ENCODE results near the gene GPR151.
"Not testable (repeated sequence)": the region's sequence is repeated elsewhere in the genome, so short reads cannot be mapped to it uniquely, and the experiment has no call there.

The GPR151 gene

DNA sequence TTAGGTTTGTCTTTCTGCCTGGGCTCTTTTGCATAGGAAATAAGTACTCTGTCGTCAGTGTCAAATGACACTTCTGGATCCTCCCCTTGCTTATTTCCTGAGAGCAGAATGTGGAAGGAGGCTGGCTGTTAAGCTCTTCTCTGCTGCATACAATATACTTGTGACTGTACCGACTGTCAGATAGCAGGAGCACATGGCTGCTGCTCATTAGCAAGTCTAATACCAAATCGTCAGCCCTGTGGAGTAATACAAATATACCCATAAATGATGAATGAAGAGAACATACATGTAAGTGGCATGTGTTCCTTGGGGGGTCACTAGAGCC is at the start of gene GPR151:
Gene GPR151 (minus strand): TSS at position 40 of the 325 bp plus-strand sequence. CDS start 77 bp downstream, outside the sequence.
- DNase-seq (ENCODE audit: low read depth in 3 of 3, low spot score in 1 of 3): no peak

DNA sequence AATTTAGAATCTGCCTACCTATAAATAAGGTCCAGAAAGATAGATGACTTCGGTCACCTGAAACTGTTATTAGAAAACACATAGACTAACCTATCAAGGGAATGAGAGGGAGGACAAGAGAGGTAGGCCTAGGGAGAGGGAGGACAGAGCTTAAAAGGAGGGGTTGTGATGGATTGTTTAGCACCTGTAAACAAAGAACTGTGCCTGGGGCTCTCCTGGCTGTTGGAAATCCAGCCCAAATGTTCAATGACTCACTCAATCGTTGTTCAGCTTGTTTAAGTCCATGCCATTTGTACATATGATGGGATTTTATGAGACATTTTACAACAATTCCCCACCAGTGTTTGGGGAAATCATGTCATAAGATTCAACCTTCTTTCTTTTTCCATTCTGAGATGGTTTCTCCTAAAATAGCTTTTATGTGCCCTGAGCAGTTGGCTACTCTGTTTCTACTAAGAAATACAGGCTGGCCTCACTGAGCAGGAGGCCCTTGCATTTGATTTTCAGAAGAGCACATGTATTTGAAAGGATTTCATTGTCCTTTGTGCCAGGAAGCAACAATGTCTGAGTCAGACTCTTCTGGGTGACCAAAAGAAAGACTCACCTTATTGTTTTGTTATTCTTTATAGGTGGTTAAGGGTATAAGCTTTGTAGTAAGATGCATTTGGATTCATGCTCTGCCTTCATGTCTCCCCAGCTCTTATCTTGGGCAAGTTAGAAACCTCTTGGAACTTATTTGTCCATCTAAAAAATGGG is 48.2 kb upstream of the GPR151 start:
- DNase-seq (ENCODE audit: low read depth in 3 of 3, low spot score in 1 of 3): no peak

DNA sequence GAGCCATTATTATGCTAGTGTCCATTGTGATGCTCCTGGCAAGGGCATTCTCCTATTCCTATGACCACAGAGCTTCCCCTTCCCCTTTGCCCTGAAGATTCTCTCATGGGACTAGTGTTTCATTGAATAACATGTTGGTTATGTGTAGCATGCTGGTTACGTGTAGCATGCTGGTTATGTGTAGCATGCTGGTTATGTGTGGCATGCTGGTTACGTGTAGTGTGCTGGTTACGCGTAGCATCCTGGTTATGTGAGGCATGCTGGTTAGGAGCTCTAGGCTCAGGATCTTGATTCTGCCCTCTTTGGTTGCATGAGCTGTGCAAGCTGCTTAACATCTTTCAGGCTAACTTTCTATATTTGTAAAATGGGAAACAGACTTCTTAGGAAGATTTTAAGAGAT is 46.5 kb upstream of the GPR151 start:
- DNase-seq (ENCODE audit: low read depth in 3 of 3, low spot score in 1 of 3): no peak

DNA sequence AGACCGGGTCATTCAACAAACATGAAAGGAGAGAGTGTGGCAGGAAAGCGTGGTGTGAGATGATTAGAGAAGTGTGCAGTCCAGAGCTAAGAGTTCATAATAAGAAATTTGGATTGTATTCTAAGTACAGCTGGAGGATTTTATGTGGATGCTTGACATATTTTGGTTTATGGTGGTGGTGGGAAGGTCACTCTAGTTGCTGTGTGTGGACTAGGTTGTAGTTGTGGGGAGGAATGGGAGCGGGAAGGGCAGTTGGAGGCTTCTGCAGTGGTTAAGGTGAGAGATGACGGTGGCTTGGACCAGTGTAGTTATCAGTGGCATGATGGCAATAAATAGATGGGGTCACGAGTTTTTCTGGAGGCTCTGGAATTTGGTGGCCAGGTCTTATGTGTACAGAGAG is 45.7 kb upstream of the GPR151 start:
- DNase-seq (ENCODE audit: low read depth in 3 of 3, low spot score in 1 of 3): no peak

DNA sequence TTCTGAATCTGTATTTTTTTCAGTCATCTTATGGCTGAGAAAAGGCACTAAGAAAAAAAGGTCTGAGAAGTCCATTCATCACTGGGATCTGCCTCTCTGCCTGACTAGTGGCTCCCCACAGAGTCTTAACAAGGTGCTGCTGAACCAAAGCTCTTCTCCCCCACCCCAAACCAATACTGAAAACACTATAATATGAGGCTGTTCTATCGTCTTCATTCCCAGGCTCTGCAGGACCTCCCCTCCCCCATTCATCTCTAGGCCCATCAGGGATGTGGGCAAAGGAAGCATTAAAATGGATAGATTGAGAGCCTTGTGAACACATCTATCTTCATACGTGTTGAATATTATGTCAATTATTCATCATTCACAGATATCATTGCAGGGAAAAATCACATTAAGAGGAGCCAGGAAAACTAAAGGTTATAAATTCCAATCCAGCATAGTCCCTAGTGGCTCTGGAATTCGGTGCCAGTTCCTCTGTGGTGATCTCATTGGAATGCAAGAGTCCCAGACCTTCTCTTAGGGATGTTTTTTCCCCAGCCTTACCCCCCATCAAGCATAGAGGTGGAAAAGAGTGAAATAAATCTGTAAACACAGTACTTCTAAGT is 44.3 kb upstream of the GPR151 start:
- DNase-seq (ENCODE audit: low read depth in 3 of 3, low spot score in 1 of 3): no peak

DNA sequence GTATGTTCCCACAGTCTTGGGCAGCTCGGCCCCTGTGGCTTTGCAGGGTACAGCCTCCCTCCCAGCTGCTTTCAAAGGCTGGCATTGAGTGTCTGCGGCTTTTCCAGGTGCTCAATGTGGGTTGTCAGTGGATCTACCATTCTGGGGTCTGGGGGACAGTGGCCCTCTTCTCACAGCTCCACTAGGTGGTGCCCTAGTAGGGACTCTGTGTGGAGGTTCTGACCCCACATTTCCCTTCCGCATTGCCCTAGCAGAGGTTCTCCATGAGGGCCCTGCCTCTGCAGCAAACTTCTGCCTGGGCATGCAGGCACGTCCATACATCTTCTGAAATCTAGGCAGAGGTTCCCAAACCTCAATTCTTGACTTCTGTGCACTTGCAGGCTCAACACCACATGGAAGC is 40.9 kb upstream of the GPR151 start:
- not testable (repeated sequence) for DNase-seq (ENCODE audit: low read depth in 3 of 3, low spot score in 1 of 3)

DNA sequence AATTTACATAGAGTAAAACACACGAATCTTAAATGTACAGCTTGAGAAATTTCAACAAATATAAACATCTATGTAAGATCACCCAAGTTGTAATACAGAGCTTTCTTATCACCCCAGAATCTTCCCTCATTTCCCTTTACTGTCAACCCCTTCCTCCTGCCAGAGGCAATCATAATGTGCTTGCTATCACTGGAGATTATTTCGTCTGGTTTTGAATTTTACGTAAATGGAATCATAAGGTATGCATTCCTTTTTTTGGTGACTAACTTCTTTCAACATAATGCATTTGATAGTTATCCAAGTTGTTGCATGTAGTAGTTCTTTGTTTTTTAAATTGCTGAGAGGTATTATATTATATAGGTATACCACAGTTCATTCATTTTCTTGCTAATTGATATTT is 37.5 kb upstream of the GPR151 start:
- no peak for DNase-seq (ENCODE audit: low read depth in 3 of 3, low spot score in 1 of 3)

DNA sequence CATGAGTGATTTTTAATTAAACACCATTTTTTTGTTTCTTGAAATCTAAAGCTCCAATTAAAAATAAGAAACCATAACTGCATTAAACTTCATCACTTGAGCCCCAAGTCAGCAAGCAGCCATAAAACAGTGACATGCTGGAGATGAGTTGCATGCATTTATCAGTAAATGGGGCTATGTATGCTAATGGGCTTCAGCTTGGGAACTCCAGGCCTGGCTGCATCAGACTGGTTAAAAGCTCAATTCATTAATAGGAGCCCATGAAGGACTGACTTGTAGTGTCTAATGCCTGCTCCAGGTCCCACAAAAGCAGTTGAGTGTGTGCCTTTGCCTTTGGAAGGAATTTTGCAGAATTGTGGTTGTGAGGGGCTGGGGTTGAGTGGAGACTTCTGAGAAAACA is 33.6 kb upstream of the GPR151 start:
- DNase-seq (ENCODE audit: low read depth in 3 of 3, low spot score in 1 of 3): no peak

DNA sequence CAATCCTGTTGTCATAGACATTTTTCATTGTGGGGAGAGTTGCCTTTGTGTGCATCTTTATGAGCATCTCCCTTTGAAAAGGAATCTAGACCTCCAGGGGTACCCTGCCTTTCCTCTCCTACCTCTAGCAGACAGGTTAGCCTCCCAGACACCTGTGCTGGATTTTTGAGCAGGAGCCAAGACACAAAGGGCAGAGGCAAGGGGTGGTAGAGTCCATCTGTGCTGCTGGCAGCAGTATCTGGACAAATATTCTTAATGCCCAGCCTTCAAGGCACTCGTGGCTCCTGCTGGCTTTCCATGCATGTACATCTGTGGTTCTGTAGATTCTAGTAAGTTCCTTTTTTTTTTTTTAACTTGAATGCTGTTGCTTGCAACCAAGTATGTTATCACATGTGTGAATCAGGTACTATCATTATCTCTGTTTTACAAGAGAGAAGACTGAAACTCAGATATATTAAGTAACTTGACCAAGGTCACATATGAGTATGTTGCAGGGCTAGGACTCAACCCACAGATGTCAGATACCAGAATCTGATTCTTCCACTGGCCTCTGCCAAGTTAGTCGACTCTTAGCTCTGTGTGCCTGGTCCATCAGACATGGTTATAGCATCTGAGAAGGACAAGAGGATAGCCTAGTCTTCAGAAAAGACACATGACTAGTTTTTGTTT is 32.9 kb upstream of the GPR151 start:
- DNase-seq (ENCODE audit: low read depth in 3 of 3, low spot score in 1 of 3): no peak

DNA sequence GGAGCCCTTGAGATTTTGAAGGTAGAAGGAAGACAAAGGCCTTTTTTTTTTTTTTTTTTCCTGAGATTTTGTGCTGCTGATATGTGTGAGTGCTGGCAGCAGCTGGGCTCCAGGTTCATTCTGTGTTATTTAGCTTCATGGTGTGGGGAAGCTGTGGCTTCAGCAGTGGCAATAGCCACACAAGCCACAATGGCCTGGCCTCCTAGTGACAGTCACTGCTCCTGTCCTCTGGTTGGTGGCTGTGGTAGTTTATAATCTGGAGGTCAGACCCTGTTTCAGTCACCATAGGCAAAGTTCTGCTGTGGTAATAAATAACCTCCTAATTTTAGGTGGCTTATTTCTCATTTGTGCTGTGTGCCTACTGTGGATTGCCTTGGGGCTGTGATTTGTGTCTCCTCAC is 28.2 kb upstream of the GPR151 start:
- no peak for DNase-seq (ENCODE audit: low read depth in 3 of 3, low spot score in 1 of 3)

DNA sequence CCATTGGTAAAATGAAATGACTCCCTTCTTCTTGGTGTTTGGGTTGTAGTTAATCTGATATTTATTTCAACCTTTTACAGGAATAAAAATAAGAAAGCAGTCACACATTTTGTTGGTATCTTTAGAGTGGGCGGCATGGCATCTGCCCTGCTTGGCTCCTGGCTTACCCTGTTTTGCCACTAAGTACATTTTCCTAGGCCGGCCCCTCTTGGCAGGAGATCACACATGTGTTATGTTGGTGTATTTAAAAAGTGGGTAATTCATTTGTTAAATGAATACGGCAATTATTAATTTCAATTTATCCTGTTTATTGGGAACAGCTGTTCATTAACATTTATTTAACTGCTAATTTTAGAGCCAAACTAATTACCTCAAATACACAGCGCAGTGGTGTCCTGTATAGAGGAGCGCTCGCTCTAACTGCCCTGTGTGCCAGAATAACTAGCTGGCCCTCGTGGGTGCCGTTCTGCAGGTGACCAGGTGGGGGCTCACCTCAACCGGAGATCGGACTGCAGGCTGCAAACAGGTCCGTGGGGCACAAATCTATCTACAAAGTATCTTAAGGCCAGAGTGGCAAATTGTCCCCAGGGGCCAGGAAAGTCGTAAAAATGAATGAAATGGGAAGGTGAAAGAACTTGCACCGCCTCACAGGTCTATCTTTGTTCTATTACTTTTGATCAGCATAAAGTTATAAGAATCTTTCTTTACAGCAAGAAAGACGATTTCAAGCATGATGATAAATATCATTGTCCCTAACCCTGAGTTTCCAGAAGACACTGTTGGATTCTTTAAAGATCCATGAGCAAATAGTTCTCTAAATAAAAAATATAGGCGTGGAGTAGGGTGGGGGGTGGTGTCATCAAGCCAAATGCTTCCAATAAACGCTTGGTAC is 26.2 kb upstream of the GPR151 start:
- peak; percentile 12 to 51 (median 42) for DNase-seq (ENCODE audit: low read depth in 3 of 3, low spot score in 1 of 3)

DNA sequence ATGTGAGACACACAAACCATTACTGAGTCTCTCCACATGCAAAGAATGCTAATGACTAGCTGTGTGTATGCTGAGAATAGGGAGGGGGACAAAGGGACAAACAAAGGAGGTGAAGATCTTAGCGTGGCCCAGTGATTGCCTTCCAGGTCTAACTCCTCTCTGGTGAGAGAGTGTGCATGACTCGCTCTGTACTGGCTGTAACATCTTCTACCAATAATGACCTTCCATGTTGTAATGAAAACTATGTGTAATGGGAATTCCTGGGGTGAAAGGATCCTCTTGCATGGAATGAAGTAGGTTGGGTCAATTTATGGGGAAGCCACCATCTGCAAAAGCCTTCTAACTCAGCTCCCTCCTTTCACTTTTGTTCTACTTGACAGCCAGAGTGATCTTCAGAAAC is 24.4 kb upstream of the GPR151 start:
- DNase-seq (ENCODE audit: low read depth in 3 of 3, low spot score in 1 of 3): no peak

DNA sequence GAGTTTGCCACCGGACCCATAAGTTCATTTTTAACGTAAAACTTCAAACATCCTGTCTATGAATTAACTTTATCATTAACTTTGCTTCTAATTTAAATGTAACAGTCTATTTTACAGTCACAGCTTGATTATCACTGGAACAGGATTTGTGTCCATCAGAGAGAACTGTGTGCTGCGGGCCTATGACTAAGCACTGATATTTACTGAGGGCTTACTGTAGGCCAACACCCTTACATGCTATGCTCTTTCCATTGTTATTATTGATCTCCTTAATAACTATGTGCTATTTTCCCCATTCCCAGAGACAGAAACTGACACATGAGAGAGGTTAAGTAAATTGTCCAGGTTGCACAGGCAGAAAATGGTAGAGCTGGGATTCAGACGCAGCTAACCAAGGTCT is 24.0 kb upstream of the GPR151 start:
- DNase-seq (ENCODE audit: low read depth in 3 of 3, low spot score in 1 of 3): no peak

DNA sequence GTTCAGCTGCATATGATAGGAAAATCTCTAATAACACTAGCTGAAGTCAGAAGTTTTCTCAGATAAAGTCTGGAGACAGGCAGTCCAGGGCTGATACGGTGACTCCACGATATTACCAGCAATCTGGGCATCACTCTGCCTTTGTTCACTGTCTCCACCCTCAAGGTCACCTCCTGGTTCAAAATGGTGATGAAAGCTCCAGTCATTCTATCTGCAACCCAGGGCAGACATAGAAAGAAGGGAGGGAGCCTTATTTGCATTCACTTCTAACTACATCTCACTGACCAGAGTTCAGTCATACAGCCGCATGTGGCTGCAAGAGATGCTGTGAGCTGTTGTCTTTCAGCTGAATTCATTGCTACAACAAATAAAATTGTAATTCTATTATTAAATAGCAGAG is 22.4 kb upstream of the GPR151 start:
- no peak for DNase-seq (ENCODE audit: low read depth in 3 of 3, low spot score in 1 of 3)

DNA sequence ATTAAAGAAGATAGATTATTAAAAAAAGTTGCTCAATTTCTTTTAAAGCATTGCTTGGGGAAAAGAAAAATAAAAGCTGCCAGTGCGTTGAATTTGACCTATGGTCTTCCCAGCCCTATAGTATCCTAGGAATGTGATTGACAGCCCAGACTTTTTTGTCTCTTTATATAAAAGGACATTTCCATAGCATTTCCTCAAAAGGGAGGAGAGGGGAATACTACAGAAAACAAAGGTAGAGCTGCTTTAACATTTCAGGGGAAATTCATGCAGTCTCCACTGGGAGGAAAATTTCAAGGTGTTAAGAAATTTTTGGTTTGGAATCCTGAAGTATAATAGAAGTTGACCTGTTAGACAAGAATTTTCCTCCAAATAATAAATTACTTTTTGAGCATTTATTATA is 17.9 kb upstream of the GPR151 start:
- DNase-seq (ENCODE audit: low read depth in 3 of 3, low spot score in 1 of 3): no peak

DNA sequence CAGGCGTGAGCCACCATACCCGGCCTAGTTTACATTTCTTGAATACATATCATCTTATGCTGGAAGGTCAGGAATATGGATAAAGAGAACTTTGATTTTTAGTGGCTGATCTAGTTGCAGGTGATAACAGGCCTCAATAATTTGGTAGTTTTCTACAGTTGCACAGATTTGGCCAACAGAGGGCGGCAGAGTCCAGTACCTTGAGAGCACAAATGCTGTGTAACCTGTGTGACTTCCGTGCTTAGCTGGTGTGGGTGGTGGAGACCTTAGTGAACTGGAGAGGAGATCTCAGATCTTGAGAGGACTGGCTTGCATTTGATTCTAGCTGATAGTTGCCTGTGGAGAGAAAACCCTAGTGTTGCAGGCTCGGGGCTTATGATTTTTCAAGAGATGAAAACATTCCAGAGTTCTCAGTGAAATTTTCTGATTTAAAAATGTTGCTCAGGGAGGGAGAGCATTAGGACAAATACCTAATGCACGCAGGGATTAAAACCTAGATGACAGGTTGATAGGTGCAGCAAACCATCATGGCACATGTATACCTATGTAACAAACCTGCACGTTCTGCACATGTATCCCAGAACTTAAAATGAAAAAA is 17.4 kb upstream of the GPR151 start:
- DNase-seq (ENCODE audit: low read depth in 3 of 3, low spot score in 1 of 3): peak; percentile 33 to 56 (median 39)

DNA sequence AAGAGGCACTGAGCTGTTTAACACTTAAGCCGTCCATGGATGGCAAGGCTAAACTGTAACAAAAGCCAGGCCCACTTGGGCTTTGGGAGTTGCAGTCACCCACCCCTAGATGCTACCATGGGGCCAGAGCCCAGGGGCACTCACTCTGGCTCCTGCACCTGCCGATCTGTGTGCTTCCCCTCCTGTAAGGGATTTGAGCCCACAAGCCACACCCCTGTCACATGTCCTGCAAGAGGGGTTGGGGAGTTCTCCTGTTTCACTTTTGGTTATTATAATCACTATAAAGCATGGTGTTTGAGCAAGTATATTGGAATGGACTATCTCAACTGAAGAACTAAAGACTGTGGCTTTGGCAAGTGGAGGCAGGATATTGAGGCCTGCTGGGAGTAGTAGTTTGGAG is 14.0 kb upstream of the GPR151 start:
- no peak for DNase-seq (ENCODE audit: low read depth in 3 of 3, low spot score in 1 of 3)

DNA sequence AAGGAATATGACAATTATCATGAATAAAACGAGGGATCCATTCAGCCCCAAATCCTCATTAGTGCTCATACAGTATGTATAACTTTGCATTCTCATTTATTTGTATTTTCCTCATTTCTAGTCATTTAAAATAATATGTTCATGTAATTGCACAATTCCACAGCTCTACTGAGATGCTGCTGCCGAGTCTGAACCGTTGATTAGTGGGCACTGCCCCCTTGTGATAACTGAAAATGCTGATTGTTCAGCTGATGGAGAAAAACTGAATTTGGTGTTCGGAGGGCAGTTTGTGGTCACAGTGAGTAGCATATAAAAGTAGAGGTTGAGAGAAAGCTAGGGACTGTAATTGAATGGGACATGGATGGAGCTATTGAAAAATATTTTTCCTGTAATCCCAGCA is 12.2 kb upstream of the GPR151 start:
- no peak for DNase-seq (ENCODE audit: low read depth in 3 of 3, low spot score in 1 of 3)

DNA sequence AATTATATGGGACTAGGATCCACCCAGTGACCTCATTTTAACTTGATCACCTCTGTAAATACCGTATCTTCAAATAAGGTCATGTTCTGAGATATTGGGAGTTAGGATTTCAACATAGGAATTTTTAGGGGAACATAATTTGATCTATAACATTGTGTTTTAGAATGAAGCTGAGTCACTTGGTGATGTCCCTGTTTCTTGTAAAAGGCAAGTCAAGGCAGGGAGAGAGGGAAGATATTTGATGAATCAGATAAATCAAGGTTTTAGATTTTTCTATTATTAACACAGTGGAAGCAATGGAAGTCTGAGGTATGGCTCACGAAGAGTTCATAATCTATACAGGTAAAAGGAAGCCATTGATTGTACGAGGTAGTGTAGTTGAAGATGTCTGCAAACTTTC is 11.8 kb upstream of the GPR151 start:
- no peak for DNase-seq (ENCODE audit: low read depth in 3 of 3, low spot score in 1 of 3)

DNA sequence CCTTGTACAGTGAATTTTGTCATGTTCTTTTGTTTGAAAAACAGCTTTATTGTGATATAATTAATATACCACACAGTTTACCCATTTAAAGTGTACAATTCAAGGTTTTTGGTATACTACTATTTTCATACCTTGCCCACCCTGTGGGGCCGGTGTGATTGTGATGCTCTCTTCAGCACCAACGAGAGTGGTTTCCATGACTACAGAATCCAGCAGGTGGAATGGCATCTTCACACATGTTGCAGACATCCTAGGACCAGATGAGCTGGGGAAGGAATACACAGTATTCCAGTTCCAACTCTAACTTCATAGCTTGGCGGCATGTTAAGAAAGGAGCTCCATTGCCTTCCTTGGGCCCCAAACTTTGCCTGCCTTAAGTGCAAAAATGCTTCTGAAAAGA is 7.7 kb upstream of the GPR151 start:
- no peak for DNase-seq (ENCODE audit: low read depth in 3 of 3, low spot score in 1 of 3)

DNA sequence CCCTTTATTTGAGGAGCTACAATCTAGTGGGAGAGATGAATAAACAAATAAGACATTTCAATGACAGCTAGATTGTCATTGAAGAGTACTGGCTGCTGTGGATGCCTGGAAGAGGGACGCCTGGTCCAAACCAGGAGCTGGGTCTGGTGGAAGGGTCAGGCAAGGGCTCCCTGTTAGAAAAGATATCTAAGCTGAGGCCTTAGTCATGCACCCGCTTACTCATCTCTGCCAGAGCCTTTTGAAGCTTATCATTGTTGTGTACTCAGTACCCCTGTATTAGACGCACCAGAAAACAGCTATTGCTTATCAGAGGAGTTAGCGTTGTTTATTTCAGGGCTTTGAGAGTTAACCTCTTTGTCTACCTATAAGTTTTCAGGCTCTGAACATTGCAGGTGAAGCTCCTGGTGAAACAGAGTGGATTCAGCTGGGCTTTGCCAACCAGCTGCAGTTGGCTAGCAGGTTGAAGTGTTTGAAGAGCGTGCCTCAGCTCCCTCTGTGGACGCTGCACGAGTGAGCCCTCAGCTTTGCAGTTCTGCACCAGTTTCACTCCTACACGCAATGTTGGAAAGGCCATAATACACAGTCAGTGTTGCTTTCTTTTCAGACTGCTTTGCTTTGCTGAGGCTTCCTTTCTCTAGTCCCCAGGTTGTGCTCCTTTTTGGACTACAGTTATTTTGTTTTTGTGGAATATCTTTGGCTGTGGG is 5.6 kb upstream of the GPR151 start:
- DNase-seq (ENCODE audit: low read depth in 3 of 3, low spot score in 1 of 3): no peak

All from stimulated activated CD4-positive, alpha-beta T cell treated with anti-CD3 and anti-CD28 coated beads, TNF-alpha, amount 100 ng/mL, for 1 hour (primary cell).